ENCODE measurements around the gene MAB21L2. TPM values are rescaled to one million over a fixed set of nuclear protein-coding genes. Genes with fewer than 3 reads are reported as not detected.

Gene MAB21L2
- total RNA-seq, 1 experiment from 2014 or later = not detected

DNA sequence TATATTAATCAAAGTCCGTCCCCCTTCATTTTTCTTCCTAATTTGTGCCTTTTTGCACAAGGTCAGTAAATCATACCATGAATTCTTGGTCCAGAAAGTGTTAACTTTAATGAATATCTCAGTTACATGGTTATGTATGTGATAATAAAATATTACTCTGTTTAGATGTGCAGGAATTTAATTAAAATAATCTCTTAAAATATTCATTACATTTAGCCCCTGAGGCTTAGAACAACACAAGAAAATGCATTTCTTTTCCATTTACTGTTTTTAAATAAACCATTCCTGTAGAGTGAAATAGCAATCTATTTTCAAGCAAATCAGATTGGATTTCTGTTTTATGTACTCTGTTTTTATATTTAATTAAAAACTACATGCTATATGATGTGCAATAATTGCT, 17.6 kb downstream of the MAB21L2 start (continued):
- TF ChIP-seq, protein P1, sequence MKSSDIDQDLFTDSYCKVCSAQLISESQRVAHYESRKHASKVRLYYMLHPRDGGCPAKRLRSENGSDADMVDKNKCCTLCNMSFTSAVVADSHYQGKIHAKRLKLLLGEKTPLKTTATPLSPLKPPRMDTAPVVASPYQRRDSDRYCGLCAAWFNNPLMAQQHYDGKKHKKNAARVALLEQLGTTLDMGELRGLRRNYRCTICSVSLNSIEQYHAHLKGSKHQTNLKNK (CRISPR knock-in tag; IDR thresholded peaks at IDR 0.05) = no peak
- TF ChIP-seq PRRX2 (CRISPR knock-in tag; IDR thresholded peaks at IDR 0.05) = no peak
- TF ChIP-seq FOXK1 (CRISPR knock-in tag; IDR thresholded peaks at IDR 0.05) = no peak
- TF ChIP-seq FOXJ3 (CRISPR knock-in tag; IDR thresholded peaks at IDR 0.05; ENCODE audit: borderline replicate concordance) = no peak
- no peak for TF ChIP-seq CBFB (CRISPR knock-in tag; IDR thresholded peaks at IDR 0.05; ENCODE audit: low read depth)
- TF ChIP-seq TEAD4 (CRISPR knock-in tag; IDR thresholded peaks at IDR 0.05) = no peak
- TF ChIP-seq MXD4 (CRISPR knock-in tag; IDR thresholded peaks at IDR 0.05; ENCODE audit: borderline replicate concordance) = no peak
- no peak for TF ChIP-seq TP53 (CRISPR knock-in tag; IDR thresholded peaks at IDR 0.05)
- TF ChIP-seq, protein P2, sequence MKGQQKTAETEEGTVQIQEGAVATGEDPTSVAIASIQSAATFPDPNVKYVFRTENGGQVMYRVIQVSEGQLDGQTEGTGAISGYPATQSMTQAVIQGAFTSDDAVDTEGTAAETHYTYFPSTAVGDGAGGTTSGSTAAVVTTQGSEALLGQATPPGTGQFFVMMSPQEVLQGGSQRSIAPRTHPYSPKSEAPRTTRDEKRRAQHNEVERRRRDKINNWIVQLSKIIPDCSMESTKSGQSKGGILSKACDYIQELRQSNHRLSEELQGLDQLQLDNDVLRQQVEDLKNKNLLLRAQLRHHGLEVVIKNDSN (CRISPR knock-in tag; IDR thresholded peaks at IDR 0.05) = no peak

DNA sequence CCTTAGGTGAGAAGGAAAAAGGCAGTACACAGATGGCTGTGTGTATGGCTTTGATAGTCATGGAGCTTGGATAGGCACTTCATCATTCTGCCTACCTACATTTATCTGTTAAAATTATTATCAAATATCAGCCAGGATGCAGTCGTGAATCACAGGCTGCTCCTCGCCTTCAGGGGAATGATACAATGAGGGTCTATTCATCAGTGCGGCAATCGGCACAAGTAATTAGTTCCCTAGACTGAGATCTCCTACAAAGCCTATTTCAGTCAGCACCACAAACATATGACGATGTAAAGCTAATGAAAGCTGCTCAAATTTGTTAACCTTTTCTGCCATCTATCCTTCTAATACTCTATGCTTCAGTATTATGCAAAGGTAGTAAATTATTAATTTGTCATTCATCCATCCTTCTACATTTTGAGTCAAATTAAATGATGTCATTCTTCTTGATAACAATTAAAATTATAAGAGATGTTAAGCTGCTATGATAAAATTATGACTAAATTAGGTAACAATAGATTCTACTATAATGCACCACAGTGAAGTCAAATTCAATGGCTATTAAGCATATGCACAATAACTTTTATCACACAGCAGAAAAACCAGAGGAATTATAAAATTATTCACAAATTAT, 19.0 kb downstream of the MAB21L2 start:
- DNase-seq (ENCODE audit: low spot score) (no peak), ATAC-seq (no peak)
- ChIA-PET CTCF (no interaction called here), POLR2A (no interaction called here)
- H3K27me3 Mint-ChIP-seq (ENCODE audit: low read depth) = no peaks in the 10 kb centered on the region
- H3K4me1 Mint-ChIP-seq = peaks cover 3% of the 10 kb centered on the region; the same call in 1 of the 2 replicates
- H3K9me3 Mint-ChIP-seq = no peaks in the 10 kb centered on the region
- no peaks in the 10 kb centered on the region for H3K36me3 Mint-ChIP-seq
- H3K4me3 Mint-ChIP-seq = no peak overlapping the region
- no peak overlapping the region for H3K27ac Mint-ChIP-seq
- TF ChIP-seq, protein P3, sequence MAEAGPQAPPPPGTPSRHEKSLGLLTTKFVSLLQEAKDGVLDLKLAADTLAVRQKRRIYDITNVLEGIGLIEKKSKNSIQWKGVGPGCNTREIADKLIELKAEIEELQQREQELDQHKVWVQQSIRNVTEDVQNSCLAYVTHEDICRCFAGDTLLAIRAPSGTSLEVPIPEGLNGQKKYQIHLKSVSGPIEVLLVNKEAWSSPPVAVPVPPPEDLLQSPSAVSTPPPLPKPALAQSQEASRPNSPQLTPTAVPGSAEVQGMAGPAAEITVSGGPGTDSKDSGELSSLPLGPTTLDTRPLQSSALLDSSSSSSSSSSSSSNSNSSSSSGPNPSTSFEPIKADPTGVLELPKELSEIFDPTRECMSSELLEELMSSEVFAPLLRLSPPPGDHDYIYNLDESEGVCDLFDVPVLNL (CRISPR knock-in tag; IDR thresholded peaks at IDR 0.05; ENCODE audit: borderline replicate concordance, low read depth) = no peak
- TF ChIP-seq, protein P4, sequence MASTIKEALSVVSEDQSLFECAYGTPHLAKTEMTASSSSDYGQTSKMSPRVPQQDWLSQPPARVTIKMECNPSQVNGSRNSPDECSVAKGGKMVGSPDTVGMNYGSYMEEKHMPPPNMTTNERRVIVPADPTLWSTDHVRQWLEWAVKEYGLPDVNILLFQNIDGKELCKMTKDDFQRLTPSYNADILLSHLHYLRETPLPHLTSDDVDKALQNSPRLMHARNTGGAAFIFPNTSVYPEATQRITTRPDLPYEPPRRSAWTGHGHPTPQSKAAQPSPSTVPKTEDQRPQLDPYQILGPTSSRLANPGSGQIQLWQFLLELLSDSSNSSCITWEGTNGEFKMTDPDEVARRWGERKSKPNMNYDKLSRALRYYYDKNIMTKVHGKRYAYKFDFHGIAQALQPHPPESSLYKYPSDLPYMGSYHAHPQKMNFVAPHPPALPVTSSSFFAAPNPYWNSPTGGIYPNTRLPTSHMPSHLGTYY (CRISPR knock-in tag; IDR thresholded peaks at IDR 0.05) = no peak
- TF ChIP-seq, protein P5, sequence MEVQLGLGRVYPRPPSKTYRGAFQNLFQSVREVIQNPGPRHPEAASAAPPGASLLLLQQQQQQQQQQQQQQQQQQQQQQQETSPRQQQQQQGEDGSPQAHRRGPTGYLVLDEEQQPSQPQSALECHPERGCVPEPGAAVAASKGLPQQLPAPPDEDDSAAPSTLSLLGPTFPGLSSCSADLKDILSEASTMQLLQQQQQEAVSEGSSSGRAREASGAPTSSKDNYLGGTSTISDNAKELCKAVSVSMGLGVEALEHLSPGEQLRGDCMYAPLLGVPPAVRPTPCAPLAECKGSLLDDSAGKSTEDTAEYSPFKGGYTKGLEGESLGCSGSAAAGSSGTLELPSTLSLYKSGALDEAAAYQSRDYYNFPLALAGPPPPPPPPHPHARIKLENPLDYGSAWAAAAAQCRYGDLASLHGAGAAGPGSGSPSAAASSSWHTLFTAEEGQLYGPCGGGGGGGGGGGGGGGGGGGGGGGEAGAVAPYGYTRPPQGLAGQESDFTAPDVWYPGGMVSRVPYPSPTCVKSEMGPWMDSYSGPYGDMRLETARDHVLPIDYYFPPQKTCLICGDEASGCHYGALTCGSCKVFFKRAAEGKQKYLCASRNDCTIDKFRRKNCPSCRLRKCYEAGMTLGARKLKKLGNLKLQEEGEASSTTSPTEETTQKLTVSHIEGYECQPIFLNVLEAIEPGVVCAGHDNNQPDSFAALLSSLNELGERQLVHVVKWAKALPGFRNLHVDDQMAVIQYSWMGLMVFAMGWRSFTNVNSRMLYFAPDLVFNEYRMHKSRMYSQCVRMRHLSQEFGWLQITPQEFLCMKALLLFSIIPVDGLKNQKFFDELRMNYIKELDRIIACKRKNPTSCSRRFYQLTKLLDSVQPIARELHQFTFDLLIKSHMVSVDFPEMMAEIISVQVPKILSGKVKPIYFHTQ (CRISPR knock-in tag; IDR thresholded peaks at IDR 0.05) = no peak
- TF ChIP-seq, protein P6, sequence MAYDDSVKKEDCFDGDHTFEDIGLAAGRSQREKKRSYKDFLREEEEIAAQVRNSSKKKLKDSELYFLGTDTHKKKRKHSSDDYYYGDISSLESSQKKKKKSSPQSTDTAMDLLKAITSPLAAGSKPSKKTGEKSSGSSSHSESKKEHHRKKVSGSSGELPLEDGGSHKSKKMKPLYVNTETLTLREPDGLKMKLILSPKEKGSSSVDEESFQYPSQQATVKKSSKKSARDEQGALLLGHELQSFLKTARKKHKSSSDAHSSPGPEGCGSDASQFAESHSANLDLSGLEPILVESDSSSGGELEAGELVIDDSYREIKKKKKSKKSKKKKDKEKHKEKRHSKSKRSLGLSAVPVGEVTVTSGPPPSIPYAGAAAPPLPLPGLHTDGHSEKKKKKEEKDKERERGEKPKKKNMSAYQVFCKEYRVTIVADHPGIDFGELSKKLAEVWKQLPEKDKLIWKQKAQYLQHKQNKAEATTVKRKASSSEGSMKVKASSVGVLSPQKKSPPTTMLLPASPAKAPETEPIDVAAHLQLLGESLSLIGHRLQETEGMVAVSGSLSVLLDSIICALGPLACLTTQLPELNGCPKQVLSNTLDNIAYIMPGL (CRISPR knock-in tag; IDR thresholded peaks at IDR 0.05) = no peak
- TF ChIP-seq, protein P7, sequence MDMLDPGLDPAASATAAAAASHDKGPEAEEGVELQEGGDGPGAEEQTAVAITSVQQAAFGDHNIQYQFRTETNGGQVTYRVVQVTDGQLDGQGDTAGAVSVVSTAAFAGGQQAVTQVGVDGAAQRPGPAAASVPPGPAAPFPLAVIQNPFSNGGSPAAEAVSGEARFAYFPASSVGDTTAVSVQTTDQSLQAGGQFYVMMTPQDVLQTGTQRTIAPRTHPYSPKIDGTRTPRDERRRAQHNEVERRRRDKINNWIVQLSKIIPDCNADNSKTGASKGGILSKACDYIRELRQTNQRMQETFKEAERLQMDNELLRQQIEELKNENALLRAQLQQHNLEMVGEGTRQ (CRISPR knock-in tag; IDR thresholded peaks at IDR 0.05) = no peak
- TF ChIP-seq MYBL2 (CRISPR knock-in tag; IDR thresholded peaks at IDR 0.05) (no peak), CREM (CRISPR knock-in tag; IDR thresholded peaks at IDR 0.05) (no peak), NR2C2 (CRISPR knock-in tag; IDR thresholded peaks at IDR 0.05) (no peak), TEAD1 (CRISPR knock-in tag; IDR thresholded peaks at IDR 0.05) (no peak), NFATC4 (CRISPR knock-in tag; IDR thresholded peaks at IDR 0.05) (no peak)
- TF ChIP-seq, protein P8, sequence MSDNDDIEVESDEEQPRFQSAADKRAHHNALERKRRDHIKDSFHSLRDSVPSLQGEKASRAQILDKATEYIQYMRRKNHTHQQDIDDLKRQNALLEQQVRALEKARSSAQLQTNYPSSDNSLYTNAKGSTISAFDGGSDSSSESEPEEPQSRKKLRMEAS (CRISPR knock-in tag; IDR thresholded peaks at IDR 0.05) = no peak
- TF ChIP-seq, protein P9, sequence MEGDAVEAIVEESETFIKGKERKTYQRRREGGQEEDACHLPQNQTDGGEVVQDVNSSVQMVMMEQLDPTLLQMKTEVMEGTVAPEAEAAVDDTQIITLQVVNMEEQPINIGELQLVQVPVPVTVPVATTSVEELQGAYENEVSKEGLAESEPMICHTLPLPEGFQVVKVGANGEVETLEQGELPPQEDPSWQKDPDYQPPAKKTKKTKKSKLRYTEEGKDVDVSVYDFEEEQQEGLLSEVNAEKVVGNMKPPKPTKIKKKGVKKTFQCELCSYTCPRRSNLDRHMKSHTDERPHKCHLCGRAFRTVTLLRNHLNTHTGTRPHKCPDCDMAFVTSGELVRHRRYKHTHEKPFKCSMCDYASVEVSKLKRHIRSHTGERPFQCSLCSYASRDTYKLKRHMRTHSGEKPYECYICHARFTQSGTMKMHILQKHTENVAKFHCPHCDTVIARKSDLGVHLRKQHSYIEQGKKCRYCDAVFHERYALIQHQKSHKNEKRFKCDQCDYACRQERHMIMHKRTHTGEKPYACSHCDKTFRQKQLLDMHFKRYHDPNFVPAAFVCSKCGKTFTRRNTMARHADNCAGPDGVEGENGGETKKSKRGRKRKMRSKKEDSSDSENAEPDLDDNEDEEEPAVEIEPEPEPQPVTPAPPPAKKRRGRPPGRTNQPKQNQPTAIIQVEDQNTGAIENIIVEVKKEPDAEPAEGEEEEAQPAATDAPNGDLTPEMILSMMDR (IDR thresholded peaks at IDR 0.05) = no peak
- TF ChIP-seq, protein P10, sequence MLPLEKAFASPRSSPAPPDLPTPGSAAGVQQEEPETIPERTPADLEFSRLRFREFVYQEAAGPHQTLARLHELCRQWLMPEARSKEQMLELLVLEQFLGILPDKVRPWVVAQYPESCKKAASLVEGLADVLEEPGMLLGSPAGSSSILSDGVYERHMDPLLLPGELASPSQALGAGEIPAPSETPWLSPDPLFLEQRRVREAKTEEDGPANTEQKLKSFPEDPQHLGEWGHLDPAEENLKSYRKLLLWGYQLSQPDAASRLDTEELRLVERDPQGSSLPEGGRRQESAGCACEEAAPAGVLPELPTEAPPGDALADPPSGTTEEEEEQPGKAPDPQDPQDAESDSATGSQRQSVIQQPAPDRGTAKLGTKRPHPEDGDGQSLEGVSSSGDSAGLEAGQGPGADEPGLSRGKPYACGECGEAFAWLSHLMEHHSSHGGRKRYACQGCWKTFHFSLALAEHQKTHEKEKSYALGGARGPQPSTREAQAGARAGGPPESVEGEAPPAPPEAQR (CRISPR knock-in tag; IDR thresholded peaks at IDR 0.05) = no peak
